Measurements from ENCODE around the gene NEUROD2. TPM values are rescaled to one million over a fixed set of nuclear protein-coding genes. Genes with fewer than 3 reads are reported as not detected.

The NEUROD2 gene
- total and polyA plus RNA-seq, 2 experiments from 2014 or later = not detected

- H3K4me2 ChIP-seq = no peak overlapping the region; the same call in 1 of the 2 replicates
- Mint-ChIP-seq H3K9me3 (no peaks in the 10 kb centered on the region), H3K36me3 (ENCODE audit: low read depth) (no peaks in the 10 kb centered on the region), H3K4me3 (peak overlapping the region; percentile 46; the same call in 1 of the 3 replicates), H3K27ac (no peak overlapping the region), H3K4me1 (peaks cover 57% of the 10 kb centered on the region), H3K27me3 (ENCODE audit: insufficient read depth, low read depth, poor library complexity) (peaks cover 99% of the 10 kb centered on the region)
- no peaks in the 10 kb centered on the region for H3K36me3 ChIP-seq (ENCODE audit: insufficient read depth)
- H3K27me3 ChIP-seq (ENCODE audit: insufficient read depth) = peaks cover 100% of the 10 kb centered on the region
- H3K4me1 ChIP-seq (ENCODE audit: insufficient read depth) = peaks cover 70% of the 10 kb centered on the region
- ATAC-seq (no peak), DNase-seq (ENCODE audit: low spot score) (no peak)
- TF ChIP-seq CTCF (conservative IDR thresholded peaks at IDR 0.05; ENCODE audit: low read depth in 2 of 2) (no peak), STAT1 (IDR thresholded peaks at IDR 0.05; ENCODE audit: unreplicated experiment) (no peak), NANOG (IDR thresholded peaks at IDR 0.05; ENCODE audit: borderline replicate concordance) (no peak), ZNF114 (CRISPR knock-in tag; IDR thresholded peaks at IDR 0.05) (no peak), CREB1 (CRISPR knock-in tag; IDR thresholded peaks at IDR 0.05; ENCODE audit: low read depth) (no peak), ZNF331 (CRISPR knock-in tag; IDR thresholded peaks at IDR 0.05; ENCODE audit: low read depth) (no peak)
- H4K20me1 ChIP-seq (replicated peaks; ENCODE audit: insufficient read depth) = peaks cover 19% of the 10 kb centered on the region
- no peak overlapping the region for H2AFZ ChIP-seq
- H3F3A ChIP-seq (replicated peaks; ENCODE audit: low read depth) = peaks cover 53% of the 10 kb centered on the region
- H3K9me2 ChIP-seq (ENCODE audit: insufficient read depth) = no peaks in the 10 kb centered on the region
- H3K4me3 ChIP-seq = no peak overlapping the region
- no peak overlapping the region for H3K27ac ChIP-seq (ENCODE audit: low read depth)
- no peaks in the 10 kb centered on the region for H3K79me2 ChIP-seq (replicated peaks; ENCODE audit: insufficient read depth)
Measured at GRCh38 chr17:39598047-39598481, 9.7 kb downstream of the NEUROD2 start.

- H3K4me1 Mint-ChIP-seq = peaks cover 53% of the 10 kb centered on the region
- peaks cover 100% of the 10 kb centered on the region for H3K27me3 ChIP-seq (ENCODE audit: insufficient read depth)
- peaks cover 17% of the 10 kb centered on the region; the same call in 1 of the 2 replicates for H4K20me1 ChIP-seq (replicated peaks; ENCODE audit: insufficient read depth)
- no peaks in the 10 kb centered on the region for H3K9me2 ChIP-seq (ENCODE audit: insufficient read depth)
- peaks cover 96% of the 10 kb centered on the region for H3K27me3 Mint-ChIP-seq (ENCODE audit: insufficient read depth, low read depth, poor library complexity)
- H3K27ac Mint-ChIP-seq = no peak overlapping the region
- H3K36me3 ChIP-seq (ENCODE audit: insufficient read depth) = no peaks in the 10 kb centered on the region
- no peaks in the 10 kb centered on the region for H3K79me2 ChIP-seq (replicated peaks; ENCODE audit: insufficient read depth)
- H3K27ac ChIP-seq (ENCODE audit: low read depth) = no peak overlapping the region
- ATAC-seq (no peak), DNase-seq (ENCODE audit: low spot score) (no peak)
- no peak overlapping the region for H2AFZ ChIP-seq
- H3K4me2 ChIP-seq = peak overlapping the region; percentile 76
- TF ChIP-seq NANOG (IDR thresholded peaks at IDR 0.05; ENCODE audit: borderline replicate concordance) (no peak), EZH2 (IDR thresholded peaks at IDR 0.05; ENCODE audit: low read depth, unreplicated experiment) (peak; percentile 97)
- no peaks in the 10 kb centered on the region for H3K36me3 Mint-ChIP-seq (ENCODE audit: low read depth)
- no peak overlapping the region for H3K4me3 ChIP-seq
- peak overlapping the region; percentile 46; the same call in 1 of the 3 replicates for H3K4me3 Mint-ChIP-seq
- H3K9me3 Mint-ChIP-seq = no peaks in the 10 kb centered on the region
- peaks cover 48% of the 10 kb centered on the region for H3F3A ChIP-seq (replicated peaks; ENCODE audit: low read depth)
- H3K4me1 ChIP-seq (ENCODE audit: insufficient read depth) = peaks cover 65% of the 10 kb centered on the region
Measured at GRCh38 chr17:39597372-39598046, 10.2 kb downstream of the NEUROD2 start.
